Measurements from ENCODE around the gene TMEM179.

The TMEM179 gene

GRCh38 chr14:104562606-104563005 lies 42.0 kb downstream of the TMEM179 start:
- Histone ChIP-seq H3K36me3 (ENCODE audit: insufficient read depth, low read length) (no peaks in the 10 kb centered on the region), H3K9ac (ENCODE audit: low read depth, low read length) (no peak overlapping the region), H3K27me3 (ENCODE audit: insufficient read depth, low read length, poor library complexity) (peaks cover 16% of the 10 kb centered on the region), H3K9me3 (ENCODE audit: insufficient read depth, low read length, severe bottlenecking) (no peaks in the 10 kb centered on the region), H3K4me3 (ENCODE audit: low read depth in 1 of 2, low read length in 2 of 2) (no peak overlapping the region), H3K4me1 (ENCODE audit: insufficient read depth, low read length) (no peaks in the 10 kb centered on the region), H3K27ac (ENCODE audit: low read length) (no peak overlapping the region), H3K79me2 (ENCODE audit: insufficient read depth, low read length) (no peaks in the 10 kb centered on the region), H3K4me2 (ENCODE audit: insufficient read depth, low read length) (no peak overlapping the region), H2AFZ (ENCODE audit: low read depth, low read length) (no peak overlapping the region), H4K20me1 (ENCODE audit: insufficient read depth, low read length) (peaks cover 24% of the 10 kb centered on the region)
- DNase-seq (no peak), ATAC-seq (ENCODE audit: insufficient read depth, low read depth) (no peak)
- TF ChIP-seq EZH2 (IDR thresholded peaks at IDR 0.05; ENCODE audit: borderline replicate concordance, low read depth, low read length, severe bottlenecking) (no peak), CTCF (IDR thresholded peaks at IDR 0.05; ENCODE audit: borderline replicate concordance, extremely low read depth, low read length, poor library complexity, severe bottlenecking) (no peak)

GRCh38 chr14:104561632-104562495 lies 42.7 kb downstream of the TMEM179 start:
- no peaks in the 10 kb centered on the region for H3K9me3 ChIP-seq (ENCODE audit: insufficient read depth, low read length, severe bottlenecking)
- no peak overlapping the region for H3K27ac ChIP-seq (ENCODE audit: low read length)
- H3K4me3 ChIP-seq (ENCODE audit: low read depth in 1 of 2, low read length in 2 of 2) = no peak overlapping the region
- TF ChIP-seq EZH2 (IDR thresholded peaks at IDR 0.05; ENCODE audit: borderline replicate concordance, low read depth, low read length, severe bottlenecking) (no peak), CTCF (IDR thresholded peaks at IDR 0.05; ENCODE audit: borderline replicate concordance, extremely low read depth, low read length, poor library complexity, severe bottlenecking) (no peak)
- no peak for DNase-seq
- H3K27me3 ChIP-seq (ENCODE audit: insufficient read depth, low read length, poor library complexity) = peaks cover 19% of the 10 kb centered on the region
- H4K20me1 ChIP-seq (ENCODE audit: insufficient read depth, low read length) = peaks cover 28% of the 10 kb centered on the region
- H3K36me3 ChIP-seq (ENCODE audit: insufficient read depth, low read length) = no peaks in the 10 kb centered on the region
- H3K4me1 ChIP-seq (ENCODE audit: insufficient read depth, low read length) = no peaks in the 10 kb centered on the region
- no peak for ATAC-seq (ENCODE audit: insufficient read depth, low read depth)
- no peak overlapping the region for H3K9ac ChIP-seq (ENCODE audit: low read depth, low read length)
- H3K79me2 ChIP-seq (ENCODE audit: insufficient read depth, low read length) = no peaks in the 10 kb centered on the region
- no peak overlapping the region for H2AFZ ChIP-seq (ENCODE audit: low read depth, low read length)
- no peak overlapping the region for H3K4me2 ChIP-seq (ENCODE audit: insufficient read depth, low read length)

- Histone ChIP-seq H4K20me1 (ENCODE audit: insufficient read depth, low read length) (peaks cover 26% of the 10 kb centered on the region), H3K27ac (ENCODE audit: low read length) (no peak overlapping the region), H3K27me3 (ENCODE audit: insufficient read depth, low read length, poor library complexity) (peaks cover 19% of the 10 kb centered on the region), H3K79me2 (ENCODE audit: insufficient read depth, low read length) (no peaks in the 10 kb centered on the region), H3K36me3 (ENCODE audit: insufficient read depth, low read length) (no peaks in the 10 kb centered on the region), H3K4me2 (ENCODE audit: insufficient read depth, low read length) (no peak overlapping the region), H3K9me3 (ENCODE audit: insufficient read depth, low read length, severe bottlenecking) (no peaks in the 10 kb centered on the region), H3K9ac (ENCODE audit: low read depth, low read length) (no peak overlapping the region), H2AFZ (ENCODE audit: low read depth, low read length) (no peak overlapping the region), H3K4me3 (ENCODE audit: low read depth in 1 of 2, low read length in 2 of 2) (no peak overlapping the region), H3K4me1 (ENCODE audit: insufficient read depth, low read length) (no peaks in the 10 kb centered on the region)
- ATAC-seq (ENCODE audit: insufficient read depth, low read depth) = no peak
- DNase-seq = no peak
- TF ChIP-seq CTCF (IDR thresholded peaks at IDR 0.05; ENCODE audit: borderline replicate concordance, extremely low read depth, low read length, poor library complexity, severe bottlenecking) (no peak), EZH2 (IDR thresholded peaks at IDR 0.05; ENCODE audit: borderline replicate concordance, low read depth, low read length, severe bottlenecking) (no peak)
Measured at GRCh38 chr14:104561124-104561557, 43.4 kb downstream of the TMEM179 start.

All from DND-41 (cell line).